CD14-positive monocyte (primary cell): ENCODE data around the gene KIAA0408. TPM values are rescaled to one million over a fixed set of nuclear protein-coding genes. Genes with fewer than 3 reads are reported as not detected.
"Not testable (repeated sequence)": the region's sequence is repeated elsewhere in the genome, so short reads cannot be mapped to it uniquely, and the experiment has no call there.

Source experiments
- DNase-seq, 3 donors: peaks; one replicate each; pipeline ENCODE4 v3.0.0-alpha.2; 2011 to 2022
- H2AFZ ChIP-seq: 2 replicates; pipeline ENCODE4 v1.6.0; 2012; ENCODE audit warnings: mild to moderate bottlenecking, low read depth, low read length, inconsistent platforms; ENCODE audit not compliant: insufficient read depth, poor library complexity, severe bottlenecking
- H3K27ac ChIP-seq, 2 donors: 1 replicate in 1 of 2; 2 replicates in 1 of 2; pipeline ENCODE4 v1.5.1; 2012 to 2013; ENCODE audit warnings: low read length in 2 of 2, control low read depth in 1 of 2, inconsistent platforms in 1 of 2, low read depth in 1 of 2, mild to moderate bottlenecking in 1 of 2
- H3K27me3 ChIP-seq, 2 donors: one replicate each; pipeline versions ENCODE4 v1.6.0 to v1.6.1; 2011 to 2013; ENCODE audit warnings: low read length in 2 of 2; ENCODE audit not compliant: control insufficient read depth in 2 of 2, insufficient read depth in 2 of 2
- H3K36me3 ChIP-seq, 2 donors: replicated peaks in 1 of 2; 1 replicate in 1 of 2; 2 replicates in 1 of 2; pipeline versions ENCODE4 v1.5.1 to v1.6.1; 2012 to 2013; ENCODE audit warnings: low read length in 2 of 2, control low read depth in 1 of 2, inconsistent platforms in 1 of 2, mild to moderate bottlenecking in 1 of 2; ENCODE audit not compliant: insufficient read depth in 2 of 2, control insufficient read depth in 1 of 2
- H3K4me1 ChIP-seq, 2 donors: 1 replicate in 1 of 2; 2 replicates in 1 of 2; pipeline versions ENCODE4 v1.5.1 to v1.6.1; 2012 to 2013; ENCODE audit warnings: low read length in 2 of 2, control low read depth in 1 of 2, inconsistent platforms in 1 of 2, mild to moderate bottlenecking in 1 of 2, moderate library complexity in 1 of 2; ENCODE audit not compliant: insufficient read depth in 2 of 2, control insufficient read depth in 1 of 2
- H3K4me2 ChIP-seq: replicated peaks from 2 replicates; pipeline ENCODE3; 2012; ENCODE audit warnings: low read length, moderate library complexity, mild to moderate bottlenecking; ENCODE audit not compliant: poor library complexity, severe bottlenecking; ENCODE audit errors: extremely low read depth
- H3K4me3 ChIP-seq, 3 experiments: fragments of 200-600 bp in 1 of 3; sonication (generic) in 1 of 3; replicated peaks in 1 of 3; 1 replicate in 2 of 3; 2 replicates in 1 of 3; pipeline ENCODE4 v1.5.1; 2011 to 2013; ENCODE audit warnings: low read length in 3 of 3, mild to moderate bottlenecking in 3 of 3, control low read depth in 2 of 3, low read depth in 2 of 3, inconsistent platforms in 1 of 3, moderate library complexity in 1 of 3
- H3K79me2 ChIP-seq: 2 replicates; pipeline ENCODE4 v1.6.0; 2012; ENCODE audit warnings: mild to moderate bottlenecking, control low read depth, inconsistent platforms, low read length, moderate library complexity; ENCODE audit not compliant: insufficient read depth
- H3K9ac ChIP-seq: 2 replicates; pipeline ENCODE4 v1.6.0; 2017; ENCODE audit warnings: low read length, mild to moderate bottlenecking; ENCODE audit not compliant: insufficient read depth, poor library complexity, severe bottlenecking
- H3K9me3 ChIP-seq, 2 donors: replicated peaks in 1 of 2; 1 replicate in 1 of 2; 2 replicates in 1 of 2; pipeline versions ENCODE4 v1.5.1 to v1.6.1; 2012 to 2013; ENCODE audit warnings: low read length in 2 of 2, control low read depth in 1 of 2; ENCODE audit not compliant: control insufficient read depth in 1 of 2, insufficient read depth in 1 of 2
- H4K20me1 ChIP-seq: 2 replicates; pipeline ENCODE4 v1.6.0; 2012; ENCODE audit warnings: mild to moderate bottlenecking, low read length, control low read depth, moderate library complexity; ENCODE audit not compliant: insufficient read depth
- H3K27ac Mint-ChIP-seq, 7 donors: one replicate each; pipeline ENCODE4 v1.8.0; 2020; ENCODE audit warnings: mild to moderate bottlenecking in 7 of 7, mixed read lengths in 7 of 7, moderate library complexity in 6 of 7, inconsistent platforms in 2 of 7
- H3K27me3 Mint-ChIP-seq, 3 donors: one replicate each; pipeline ENCODE4 v1.8.0; 2021 to 2022; ENCODE audit warnings: low read depth in 3 of 3, mild to moderate bottlenecking in 3 of 3, mixed read lengths in 3 of 3, moderate library complexity in 3 of 3, inconsistent platforms in 1 of 3
- H3K36me3 Mint-ChIP-seq, 2 donors: one replicate each; pipeline ENCODE4 v1.8.0; 2020; ENCODE audit warnings: mixed read lengths in 2 of 2, inconsistent platforms in 1 of 2, mild to moderate bottlenecking in 1 of 2
- H3K4me1 Mint-ChIP-seq: one replicate; pipeline ENCODE4 v1.8.0; 2020; ENCODE audit warnings: mild to moderate bottlenecking, mixed read lengths
- H3K4me3 Mint-ChIP-seq, 2 donors: one replicate each; pipeline ENCODE4 v1.8.0; 2020; ENCODE audit warnings: mild to moderate bottlenecking in 2 of 2, mixed read lengths in 2 of 2, moderate library complexity in 1 of 2
- H3K9me3 Mint-ChIP-seq, 7 donors: one replicate each; pipeline ENCODE4 v1.8.0; 2020 to 2022; ENCODE audit warnings: mixed read lengths in 7 of 7, mild to moderate bottlenecking in 6 of 7, moderate library complexity in 6 of 7, inconsistent platforms in 2 of 7
- CTCF ChIP-seq: fragments of 200-600 bp; IDR thresholded peaks from one replicate; pipeline ENCODE4 v1.8.0; 2022; ENCODE audit warnings: antibody characterized with exemption, mild to moderate bottlenecking
- WGBS: methylation state at CpG from one replicate; pipeline ENCODE4 v1.1.5; 2013; ENCODE audit warnings: missing lambda C conversion rate; ENCODE audit not compliant: insufficient coverage; 5-methylcytosine and 5-hydroxymethylcytosine counted together
- intact Hi-C, 2 donors: fragments of 100-400 bp; cut with micrococcal nuclease; formaldehyde crosslinking; loops; one replicate each; pipeline versions ENCODE4 v1.15.0 to v1.15.1; 2023
- polyA plus RNA-seq, 3 donors: library from polyadenylated mRNA; depleted of rRNA in 1 of 3; unstranded in 2 of 3; stranded (reverse) in 1 of 3; fragments of 300-500 nt in 2 of 3; fragments of >200 nt in 1 of 3; fragmentation: Illumina TruSeq in 2 of 3; gene quantifications; 1 replicate in 2 of 3; 2 replicates in 1 of 3; pipeline ENCODE4 v1.2.3, GENCODE V29; 2012 to 2021

Gene KIAA0408
- polyA plus RNA-seq, 3 donors = 0.03 TPM; not detected in 2

DNA sequence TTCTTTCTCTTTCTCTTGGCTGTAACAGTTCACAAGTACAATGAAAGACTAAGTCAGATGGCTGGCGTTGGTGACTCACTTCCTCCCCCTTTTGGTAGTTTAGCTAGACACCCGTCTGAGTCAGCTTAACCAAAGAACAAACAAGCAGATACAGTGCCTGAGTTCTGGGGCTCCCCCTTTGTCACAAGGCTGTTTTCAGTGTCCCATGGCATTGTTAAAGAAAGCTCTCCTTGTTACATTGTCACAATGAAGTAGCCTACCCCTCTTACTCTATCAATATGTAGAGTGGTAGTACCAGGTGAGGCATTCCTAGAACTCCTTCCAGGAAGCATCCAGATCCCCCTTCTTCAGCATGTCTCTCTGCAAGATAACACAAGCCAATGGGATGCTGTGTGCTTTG, 38.6 kb downstream of the KIAA0408 start:
- peak overlapping the region; percentile 13 for H2AFZ ChIP-seq
- Mint-ChIP-seq H3K4me3 (no peak overlapping the region), H3K36me3 (no peaks in the 10 kb centered on the region), H3K27ac (peak overlapping the region; percentile 30 to 88 (median 79)), H3K9me3 (peaks cover 0 to under 1% (median 0%) of the 10 kb centered on the region in 7 donors), H3K4me1 (peaks cover 21% of the 10 kb centered on the region), H3K27me3 (peaks cover 0 to 1% (median 0%) of the 10 kb centered on the region in 3 donors)
- intact Hi-C loops = no loop called here
- no peak overlapping the region for H3K4me3 ChIP-seq
- no peak overlapping the region for H3K4me2 ChIP-seq
- TF ChIP-seq CTCF = peak; percentile 30
- H3K27me3 ChIP-seq = no peaks in the 10 kb centered on the region
- peak; percentile 91 to 98 (median 97) for DNase-seq
- 0% methylated on average over 2 of the region's 2 CpGs for WGBS
- H3K27ac ChIP-seq = peak overlapping the region in 1 of 2 donors; percentile 64
- no peaks in the 10 kb centered on the region for H3K79me2 ChIP-seq
- H4K20me1 ChIP-seq = no peaks in the 10 kb centered on the region
- H3K4me1 ChIP-seq = peaks cover 10 to 21% of the 10 kb centered on the region in 2 donors
- H3K9ac ChIP-seq = no peak overlapping the region
- H3K36me3 ChIP-seq = no peaks in the 10 kb centered on the region
- H3K9me3 ChIP-seq = no peaks in the 10 kb centered on the region

DNA sequence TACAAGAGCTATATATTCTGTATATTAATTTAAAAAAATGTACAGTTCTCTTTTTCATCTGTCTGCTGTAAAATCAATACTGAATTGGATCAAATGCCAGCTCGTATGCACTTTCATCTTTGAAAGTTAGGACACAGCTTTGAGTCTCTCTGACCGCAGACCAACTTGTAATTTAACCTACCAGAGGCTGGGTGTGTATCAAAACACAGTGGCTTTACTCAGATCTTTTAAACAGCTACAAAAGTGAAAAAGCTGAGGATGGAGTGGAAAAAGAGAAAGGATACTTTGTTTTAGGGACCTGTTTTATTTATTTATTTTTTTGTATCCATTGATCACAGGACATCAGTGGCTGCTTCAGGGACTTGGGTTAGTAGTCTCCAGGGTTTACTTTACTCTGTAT, 44.1 kb downstream of the KIAA0408 start:
- Histone ChIP-seq H2AFZ (no peak overlapping the region), H3K9ac (no peak overlapping the region), H3K27me3 (no peaks in the 10 kb centered on the region), H3K9me3 (no peaks in the 10 kb centered on the region), H4K20me1 (no peaks in the 10 kb centered on the region), H3K36me3 (no peaks in the 10 kb centered on the region), H3K4me1 (no peaks in the 10 kb centered on the region), H3K4me2 (no peak overlapping the region), H3K79me2 (no peaks in the 10 kb centered on the region), H3K4me3 (no peak overlapping the region), H3K27ac (no peak overlapping the region)
- Mint-ChIP-seq H3K27ac (no peak overlapping the region), H3K9me3 (peaks cover 0 to 6% (median 4%) of the 10 kb centered on the region in 7 donors), H3K27me3 (peaks cover 0 to 1% (median 0%) of the 10 kb centered on the region in 3 donors), H3K4me3 (no peak overlapping the region), H3K36me3 (no peaks in the 10 kb centered on the region), H3K4me1 (no peaks in the 10 kb centered on the region)
- no CpG with 5 or more reads among the region's 2 CpGs for WGBS
- no peak for DNase-seq
- intact Hi-C loops = loop anchor here in 1 of 2 donors (10.0 kb wide), 1 partner anchor 50 kb away; no protein-coding TSS in a partner anchor
- no peak for TF ChIP-seq CTCF

GRCh38 chr6:127413123-127413522, 46.1 kb downstream of the KIAA0408 start:
- not testable (repeated sequence) for H3K9ac ChIP-seq, H3K27ac ChIP-seq, H3K4me1 Mint-ChIP-seq, H3K79me2 ChIP-seq, H3K4me3 ChIP-seq, H3K4me1 ChIP-seq, H3K36me3 ChIP-seq, H3K9me3 Mint-ChIP-seq, H2AFZ ChIP-seq, H3K27me3 Mint-ChIP-seq, H3K27ac Mint-ChIP-seq, H3K4me2 ChIP-seq, H3K9me3 ChIP-seq, H3K4me3 Mint-ChIP-seq, DNase-seq, H4K20me1 ChIP-seq, H3K27me3 ChIP-seq, H3K36me3 Mint-ChIP-seq
- WGBS = 100% methylated on average over 1 of the region's 4 CpGs
- intact Hi-C loops = loop anchor here in 1 of 2 donors (10.0 kb wide), 1 partner anchor 48 kb away; no protein-coding TSS in a partner anchor
